AG04450 (cell line): ENCODE data around the gene PIK3R5. TPM values are rescaled to one million over a fixed set of nuclear protein-coding genes. Genes with fewer than 3 reads are reported as not detected.

Experiments
- CTCF ChIA-PET: fragments of 300-600, 350-600 bp; formaldehyde crosslinking; extraction: SDS; loops from one replicate; lab custom pipeline; 2022; ENCODE audit warnings: antibody characterized with exemption, inconsistent platforms; lab: Charles Lee
- POLR2A ChIA-PET: fragments of 350-600 bp; formaldehyde crosslinking; extraction: SDS; loops from one replicate; lab custom pipeline; 2021; ENCODE audit warnings: antibody characterized with exemption, inconsistent platforms; lab: Yijun Ruan, JAX
- DNase-seq: peaks from one replicate; pipeline ENCODE4 v3.0.0-alpha.2; 2011; ENCODE audit warnings: low read depth, low spot score
- H3K27ac ChIP-seq: one replicate; pipeline ENCODE4 v1.5.1; 2012; ENCODE audit warnings: low read depth, low read length, control low read depth
- H3K27me3 ChIP-seq: one replicate; pipeline ENCODE4 v1.6.0; 2012; ENCODE audit warnings: low read length; ENCODE audit not compliant: control insufficient read depth, insufficient read depth
- H3K4me3 ChIP-seq: 2 replicates; pipeline ENCODE4 v1.5.1; 2011; ENCODE audit warnings: mild to moderate bottlenecking, low read depth, low read length, control low read depth
- H3K9me3 ChIP-seq: 2 replicates; pipeline ENCODE4 v1.5.1; 2012; ENCODE audit warnings: low read length; ENCODE audit not compliant: control insufficient read depth, insufficient read depth
- CTCF ChIP-seq: IDR thresholded peaks from 2 replicates; pipeline ENCODE4 v1.5.1; 2011; ENCODE audit warnings: low read depth, low read length, control low read depth, inconsistent platforms
- polyA plus RNA-seq: library from polyadenylated mRNA; depleted of rRNA; stranded (reverse); fragments of >200 nt; gene quantifications from 2 replicates; pipeline ENCODE4 v1.2.3, GENCODE V29; 2011

PIK3R5 gene
- polyA plus RNA-seq, 1 experiment: not detected

GRCh38 chr17:8870406-8871040, 95.0 kb downstream of the PIK3R5 start:
- no peaks in the 10 kb centered on the region; the same call in 1 of the 2 replicates for H3K9me3 ChIP-seq
- DNase-seq: no peak
- H3K27me3 ChIP-seq: peaks cover 8% of the 10 kb centered on the region
- POLR2A ChIA-PET: no interaction called here
- no peak overlapping the region for H3K4me3 ChIP-seq
- CTCF ChIA-PET: no interaction called here
- TF ChIP-seq CTCF: no peak
- no peak overlapping the region for H3K27ac ChIP-seq

GRCh38 chr17:8869114-8869815, 96.2 kb downstream of the PIK3R5 start:
- Histone ChIP-seq H3K9me3 (no peaks in the 10 kb centered on the region; the same call in 1 of the 2 replicates), H3K4me3 (no peak overlapping the region), H3K27ac (no peak overlapping the region), H3K27me3 (peaks cover 7% of the 10 kb centered on the region)
- ChIA-PET POLR2A (no interaction called here), CTCF (no interaction called here)
- TF ChIP-seq CTCF: no peak
- DNase-seq: no peak

- H3K9me3 ChIP-seq: no peaks in the 10 kb centered on the region; the same call in 1 of the 2 replicates
- H3K4me3 ChIP-seq: no peak overlapping the region
- ChIA-PET CTCF (no interaction called here), POLR2A (no interaction called here)
- TF ChIP-seq CTCF: no peak
- peaks cover 5% of the 10 kb centered on the region for H3K27me3 ChIP-seq
- H3K27ac ChIP-seq: no peak overlapping the region
- no peak for DNase-seq
Measured at GRCh38 chr17:8868529-8868951, 97.0 kb downstream of the PIK3R5 start.

GRCh38 chr17:8868092-8868491, 97.4 kb downstream of the PIK3R5 start:
- peaks cover 5% of the 10 kb centered on the region for H3K27me3 ChIP-seq
- no peak for TF ChIP-seq CTCF
- DNase-seq: no peak
- POLR2A ChIA-PET: no interaction called here
- H3K27ac ChIP-seq: no peak overlapping the region
- CTCF ChIA-PET: no interaction called here
- no peak overlapping the region for H3K4me3 ChIP-seq
- no peaks in the 10 kb centered on the region; the same call in 1 of the 2 replicates for H3K9me3 ChIP-seq

GRCh38 chr17:8867361-8867981, 98.0 kb downstream of the PIK3R5 start, which contains the start of gene PIK3R6:
Gene PIK3R6 (minus strand): TSS chr17:8867674. CDS start chr17:8849794, 17,880 bp downstream.
- ChIA-PET CTCF (no interaction called here), POLR2A (no interaction called here)
- TF ChIP-seq CTCF: no peak

More at GRCh38 chr17:8867361-8867981, 98.0 kb downstream of the PIK3R5 start, which contains the start of gene PIK3R6:
- Histone ChIP-seq H3K4me3 (no peak within 1 kb of the TSS), H3K9me3 (no peaks in the 10 kb centered on the region; the same call in 1 of the 2 replicates), H3K27me3 (peaks cover 5% of the 10 kb centered on the region), H3K27ac (no peak within 1 kb of the TSS)
- DNase-seq: no peak
